HCT116 (cell line): Measurements from ENCODE around the gene GPNMB. TPM values are rescaled to one million over a fixed set of nuclear protein-coding genes. Genes with fewer than 3 reads are reported as not detected.

Source experiments
- ATAC-seq: fragments of 200-7000 bp; cut with Tn5 transposase; 2 replicates; pipeline ENCODE4 v1.9.1; 2020; ENCODE audit warnings: mild to moderate bottlenecking, moderate library complexity
- BruUV-seq: library from RNA; stranded (reverse); fragments of 400-500 nt; replicated peaks from 2 replicates; lab custom pipeline; 2021; lab: Mats Ljungman, UMichigan
- CTCF ChIA-PET: fragments of 300-600 bp; sonication (Branson Sonifier 250); formaldehyde crosslinking; loops from one replicate; lab custom pipeline; 2021; ENCODE audit warnings: antibody characterized with exemption; lab: Charles Lee
- POLR2A ChIA-PET: fragments of 300-600, 350-600 bp; sonication (Branson Sonifier 250); formaldehyde crosslinking; loops from one replicate; lab custom pipeline; 2021; ENCODE audit warnings: antibody characterized with exemption; lab: Charles Lee
- RAD21 ChIA-PET, 2 experiments: fragments of 300-600 bp; sonication (Branson Sonifier 250); formaldehyde crosslinking; loops; one replicate each; lab custom pipeline; 2023; ENCODE audit warnings: low total read pairs in 2 of 2; ENCODE audit not compliant: uncharacterized antibody in 2 of 2, unreplicated experiment in 2 of 2, low non-redundant PET in 1 of 2; lab: Charles Lee
- DNase-seq: peaks from one replicate; pipeline ENCODE4 v3.0.0-alpha.2; 2010; ENCODE audit warnings: low read depth, low spot score
- H2AFZ ChIP-seq: fragments of 200-600 bp; shearing (Covaris generic), sonication (generic); 2 replicates; pipeline ENCODE4 v1.6.1; 2017; ENCODE audit warnings: low read depth, mixed run types, mixed read lengths, antibody characterized with exemption, low read length; ENCODE audit not compliant: poor library complexity, severe bottlenecking
- H3K27ac ChIP-seq: 2 replicates; pipeline ENCODE4 v1.5.1; 2012; ENCODE audit warnings: low read depth, low read length
- H3K27me3 ChIP-seq: fragments of 200-600 bp; sonication (generic); 2 replicates; pipeline ENCODE4 v1.6.1; 2016; ENCODE audit warnings: mixed run types, low read length, mixed read lengths; ENCODE audit not compliant: insufficient read depth
- H3K36me3 ChIP-seq, 2 experiments: fragments of 200-500 bp in 1 of 2; fragments of 200-600 bp in 1 of 2; sonication (Bioruptor generic) in 1 of 2; sonication (generic) in 1 of 2; 2 replicates each; pipeline versions ENCODE4 v1.5.1 to v1.6.1; 2014 to 2016; ENCODE audit warnings: low read length in 2 of 2, inconsistent platforms in 1 of 2, mixed read lengths in 1 of 2, mixed run types in 1 of 2; ENCODE audit not compliant: insufficient read depth in 2 of 2, control insufficient read depth in 1 of 2
- H3K4me1 ChIP-seq, 2 experiments: fragments of 200-600 bp in 1 of 2; sonication (generic) in 1 of 2; 2 replicates each; pipeline versions ENCODE4 v1.5.1 to v1.6.1; 2012 to 2017; ENCODE audit warnings: low read length in 2 of 2, inconsistent platforms in 1 of 2, mild to moderate bottlenecking in 1 of 2, mixed read lengths in 1 of 2, mixed run types in 1 of 2, moderate library complexity in 1 of 2; ENCODE audit not compliant: insufficient read depth in 2 of 2, control insufficient read depth in 1 of 2
- H3K4me2 ChIP-seq: fragments of 200-600 bp; sonication (generic); 2 replicates; pipeline ENCODE4 v1.6.1; 2017; ENCODE audit warnings: mixed run types, low read length, mixed read lengths
- H3K4me3 ChIP-seq, 2 experiments: fragments of 200-600 bp in 1 of 2; sonication (generic) in 1 of 2; replicated peaks in 1 of 2; 2 replicates each; pipeline ENCODE4 v1.5.1; 2011 to 2016; ENCODE audit warnings: low read length in 2 of 2, control low read depth in 1 of 2, low read depth in 1 of 2, mild to moderate bottlenecking in 1 of 2, mixed read lengths in 1 of 2, mixed run types in 1 of 2
- H3K79me2 ChIP-seq: fragments of 200-600 bp; sonication (generic); 2 replicates; pipeline ENCODE4 v1.6.1; 2017; ENCODE audit warnings: mild to moderate bottlenecking, mixed run types, low read length, moderate library complexity, mixed read lengths; ENCODE audit not compliant: insufficient read depth
- H3K9ac ChIP-seq: fragments of 200-600 bp; sonication (generic); 2 replicates; pipeline ENCODE4 v1.6.1; 2016; ENCODE audit warnings: low read length, mixed read lengths
- H3K9me2 ChIP-seq: fragments of 200-600 bp; sonication (generic), shearing (Covaris generic); 2 replicates; pipeline ENCODE4 v1.6.1; 2017; ENCODE audit warnings: mixed run types, mild to moderate bottlenecking, moderate library complexity; ENCODE audit not compliant: insufficient read depth
- H3K9me3 ChIP-seq, 2 experiments: fragments of 200-500 bp in 1 of 2; fragments of 200-600 bp in 1 of 2; sonication (Bioruptor generic) in 1 of 2; sonication (generic) in 1 of 2; 2 replicates each; pipeline ENCODE4 v1.6.1; 2014 to 2017; ENCODE audit warnings: low read length in 2 of 2, mixed read lengths in 2 of 2, inconsistent platforms in 1 of 2, low read depth in 1 of 2, mild to moderate bottlenecking in 1 of 2, mixed run types in 1 of 2, moderate library complexity in 1 of 2; ENCODE audit not compliant: control insufficient read depth in 1 of 2, insufficient read depth in 1 of 2
- H4K20me1 ChIP-seq: fragments of 200-600 bp; sonication (generic), shearing (Covaris generic); 2 replicates; pipeline ENCODE4 v1.6.1; 2017; ENCODE audit warnings: mixed run types, mild to moderate bottlenecking, moderate library complexity; ENCODE audit not compliant: insufficient read depth
- CBX3 ChIP-seq: IDR thresholded peaks from 2 replicates; pipeline ENCODE4 v1.6.1; 2012; ENCODE audit warnings: low read depth
- CEBPB ChIP-seq: IDR thresholded peaks from 2 replicates; pipeline ENCODE4 v1.6.1; 2012; ENCODE audit warnings: low read depth
- EGR1 ChIP-seq: IDR thresholded peaks from 2 replicates; pipeline ENCODE4 v1.6.1; 2012; ENCODE audit warnings: low read depth
- ELF1 ChIP-seq: IDR thresholded peaks from 2 replicates; pipeline ENCODE4 v1.6.1; 2012; ENCODE audit warnings: low read depth, borderline replicate concordance
- JUND ChIP-seq: IDR thresholded peaks from 2 replicates; pipeline ENCODE4 v1.6.1; 2012
- POLR2A ChIP-seq: IDR thresholded peaks from 2 replicates; pipeline ENCODE4 v1.7.0; 2011; ENCODE audit warnings: borderline replicate concordance; ENCODE audit not compliant: insufficient read depth, insufficient read length; ENCODE audit errors: extremely low read depth
- POLR2AphosphoS5 ChIP-seq: IDR thresholded peaks from 2 replicates; pipeline ENCODE4 v1.6.1; 2011; ENCODE audit warnings: mild to moderate bottlenecking, low read depth, low read length, moderate library complexity
- SIN3A ChIP-seq: IDR thresholded peaks from 2 replicates; pipeline ENCODE4 v1.6.1; 2012; ENCODE audit warnings: low read depth
- SP1 ChIP-seq: IDR thresholded peaks from 2 replicates; pipeline ENCODE4 v1.6.1; 2012; ENCODE audit warnings: low read depth
- SRF ChIP-seq: IDR thresholded peaks from 2 replicates; pipeline ENCODE4 v1.6.1; 2012; ENCODE audit warnings: low read depth
- YY1 ChIP-seq: IDR thresholded peaks from 2 replicates; pipeline ENCODE4 v1.6.1; 2011; ENCODE audit warnings: low read length, low read depth, moderate library complexity, mild to moderate bottlenecking; ENCODE audit not compliant: insufficient replicate concordance; ENCODE audit errors: extremely low read depth
- ZFX ChIP-seq: fragments of 450-650 bp; IDR thresholded peaks from 2 replicates; pipeline ENCODE4 v1.6.1; 2017
- ZNF274 ChIP-seq: fragments of 200-500 bp; sonication (Bioruptor generic); IDR thresholded peaks from 2 replicates; pipeline ENCODE4 v1.6.1; 2014; ENCODE audit warnings: mild to moderate bottlenecking, low read depth, low read length, inconsistent platforms
- intact Hi-C: fragments of 100-400 bp; cut with micrococcal nuclease; formaldehyde crosslinking; loops from 2 replicates; pipeline ENCODE4 v1.10.0; 2022
- total RNA-seq: library from RNA; stranded (reverse); gene quantifications from one replicate; pipeline ENCODE4 v1.2.1, GENCODE V29; 2021; ENCODE audit not compliant: unreplicated experiment
- TF ChIP-seq, protein P1 (sequence below): IDR thresholded peaks from 2 replicates; pipeline ENCODE4 v1.6.1; 2012; ENCODE audit warnings: low read depth
- TF ChIP-seq, protein P2 (sequence below): IDR thresholded peaks from 2 replicates; pipeline ENCODE4 v1.6.1; 2012
- TF ChIP-seq, protein P3 (sequence below): IDR thresholded peaks from 2 replicates; pipeline ENCODE4 v1.6.1; 2011; ENCODE audit warnings: mild to moderate bottlenecking, low read length, moderate library complexity; ENCODE audit not compliant: insufficient replicate concordance; ENCODE audit errors: extremely low read depth
- TF ChIP-seq, protein P4 (sequence below), 3 experiments: fragments of 200-600 bp in 1 of 3; sonication (generic) in 1 of 3; IDR thresholded peaks in 2 of 3; conservative IDR thresholded peaks in 1 of 3; 2 replicates each; pipeline ENCODE4 v1.5.1; 2012 to 2017; ENCODE audit warnings: low read depth in 2 of 3, low read length in 2 of 3, antibody characterized with exemption in 1 of 3, borderline replicate concordance in 1 of 3, control low read depth in 1 of 3, mild to moderate bottlenecking in 1 of 3, mixed read lengths in 1 of 3, mixed run types in 1 of 3, moderate library complexity in 1 of 3; ENCODE audit not compliant: insufficient read depth in 1 of 3

GPNMB gene
- total RNA-seq, 1 experiment from 2014 or later: 2.8 TPM

DNA sequence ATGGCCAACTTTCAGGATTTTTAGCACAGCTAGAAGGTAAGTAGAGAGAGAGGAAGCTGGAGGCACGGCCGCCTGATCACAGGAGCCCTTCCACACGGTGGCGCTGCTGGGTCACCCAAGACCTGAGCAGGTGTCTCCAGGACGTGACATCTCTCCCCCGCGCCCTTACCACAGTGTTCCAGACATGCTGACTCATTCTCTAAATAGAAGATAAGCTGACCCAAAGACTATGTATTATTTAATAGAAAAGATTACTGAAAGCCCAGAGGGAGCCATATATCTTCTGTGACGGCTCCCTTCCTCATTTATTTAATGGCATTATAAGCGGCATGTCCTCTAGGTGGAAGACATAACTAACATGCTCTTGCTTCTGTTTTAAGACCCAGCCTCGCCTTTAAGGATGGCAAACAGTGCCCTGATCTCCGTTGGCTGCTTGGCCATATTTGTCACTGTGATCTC, 26.6 kb downstream of the GPNMB start (continued):
- no peak for TF ChIP-seq ZFX
- peak; percentile 69 for TF ChIP-seq CBX3
- no peak for TF ChIP-seq SP1
- no peak for TF ChIP-seq CEBPB
- TF ChIP-seq JUND: peak; percentile 55; the same call in 1 of the 2 replicates
- TF ChIP-seq POLR2A: no peak
- TF ChIP-seq POLR2AphosphoS5: peak; percentile 45; the same call in 1 of the 2 replicates
- TF ChIP-seq, all 23 proteins: peak for 9

DNA sequence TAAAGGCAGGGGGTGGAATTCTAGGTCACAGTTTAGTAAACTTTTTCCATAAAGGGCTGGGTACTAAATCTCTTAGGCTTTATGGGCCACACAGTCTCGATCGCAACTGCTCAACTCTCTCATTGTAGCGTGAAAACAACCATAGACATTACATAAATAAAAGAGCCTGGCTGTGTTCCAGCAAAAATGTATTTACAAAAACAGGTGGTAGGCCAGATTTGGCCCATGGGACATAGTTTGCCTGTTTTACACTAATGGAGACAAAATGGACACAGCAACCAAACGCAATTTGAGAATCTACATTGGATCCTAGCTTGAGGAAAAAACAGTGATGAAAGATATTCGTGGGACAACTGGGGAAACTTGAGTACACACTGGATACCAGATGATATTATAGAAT, 29.3 kb downstream of the GPNMB start:
- H3K27ac ChIP-seq: no peak overlapping the region
- no peaks in the 10 kb centered on the region for H3K79me2 ChIP-seq
- no TSS peak for BruUV-seq
- no peak for ATAC-seq
- H3K9ac ChIP-seq: no peak overlapping the region
- intact Hi-C loops: loop anchor here (10.0 kb wide), 1 partner anchor 191 kb away; no protein-coding TSS in a partner anchor
- no peak overlapping the region for H3K4me3 ChIP-seq
- H3K36me3 ChIP-seq: no peaks in the 10 kb centered on the region
- TF ChIP-seq EGR1 (no peak), JUND (no peak), SIN3A (no peak), POLR2A (no peak), ZNF274 (no peak), ZFX (no peak), SRF (no peak), YY1 (no peak), ELF1 (no peak), SP1 (no peak)
- TF ChIP-seq, protein P1, sequence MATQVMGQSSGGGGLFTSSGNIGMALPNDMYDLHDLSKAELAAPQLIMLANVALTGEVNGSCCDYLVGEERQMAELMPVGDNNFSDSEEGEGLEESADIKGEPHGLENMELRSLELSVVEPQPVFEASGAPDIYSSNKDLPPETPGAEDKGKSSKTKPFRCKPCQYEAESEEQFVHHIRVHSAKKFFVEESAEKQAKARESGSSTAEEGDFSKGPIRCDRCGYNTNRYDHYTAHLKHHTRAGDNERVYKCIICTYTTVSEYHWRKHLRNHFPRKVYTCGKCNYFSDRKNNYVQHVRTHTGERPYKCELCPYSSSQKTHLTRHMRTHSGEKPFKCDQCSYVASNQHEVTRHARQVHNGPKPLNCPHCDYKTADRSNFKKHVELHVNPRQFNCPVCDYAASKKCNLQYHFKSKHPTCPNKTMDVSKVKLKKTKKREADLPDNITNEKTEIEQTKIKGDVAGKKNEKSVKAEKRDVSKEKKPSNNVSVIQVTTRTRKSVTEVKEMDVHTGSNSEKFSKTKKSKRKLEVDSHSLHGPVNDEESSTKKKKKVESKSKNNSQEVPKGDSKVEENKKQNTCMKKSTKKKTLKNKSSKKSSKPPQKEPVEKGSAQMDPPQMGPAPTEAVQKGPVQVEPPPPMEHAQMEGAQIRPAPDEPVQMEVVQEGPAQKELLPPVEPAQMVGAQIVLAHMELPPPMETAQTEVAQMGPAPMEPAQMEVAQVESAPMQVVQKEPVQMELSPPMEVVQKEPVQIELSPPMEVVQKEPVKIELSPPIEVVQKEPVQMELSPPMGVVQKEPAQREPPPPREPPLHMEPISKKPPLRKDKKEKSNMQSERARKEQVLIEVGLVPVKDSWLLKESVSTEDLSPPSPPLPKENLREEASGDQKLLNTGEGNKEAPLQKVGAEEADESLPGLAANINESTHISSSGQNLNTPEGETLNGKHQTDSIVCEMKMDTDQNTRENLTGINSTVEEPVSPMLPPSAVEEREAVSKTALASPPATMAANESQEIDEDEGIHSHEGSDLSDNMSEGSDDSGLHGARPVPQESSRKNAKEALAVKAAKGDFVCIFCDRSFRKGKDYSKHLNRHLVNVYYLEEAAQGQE: no peak
- TF ChIP-seq, protein P2, sequence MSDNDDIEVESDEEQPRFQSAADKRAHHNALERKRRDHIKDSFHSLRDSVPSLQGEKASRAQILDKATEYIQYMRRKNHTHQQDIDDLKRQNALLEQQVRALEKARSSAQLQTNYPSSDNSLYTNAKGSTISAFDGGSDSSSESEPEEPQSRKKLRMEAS: no peak
- TF ChIP-seq, protein P3, sequence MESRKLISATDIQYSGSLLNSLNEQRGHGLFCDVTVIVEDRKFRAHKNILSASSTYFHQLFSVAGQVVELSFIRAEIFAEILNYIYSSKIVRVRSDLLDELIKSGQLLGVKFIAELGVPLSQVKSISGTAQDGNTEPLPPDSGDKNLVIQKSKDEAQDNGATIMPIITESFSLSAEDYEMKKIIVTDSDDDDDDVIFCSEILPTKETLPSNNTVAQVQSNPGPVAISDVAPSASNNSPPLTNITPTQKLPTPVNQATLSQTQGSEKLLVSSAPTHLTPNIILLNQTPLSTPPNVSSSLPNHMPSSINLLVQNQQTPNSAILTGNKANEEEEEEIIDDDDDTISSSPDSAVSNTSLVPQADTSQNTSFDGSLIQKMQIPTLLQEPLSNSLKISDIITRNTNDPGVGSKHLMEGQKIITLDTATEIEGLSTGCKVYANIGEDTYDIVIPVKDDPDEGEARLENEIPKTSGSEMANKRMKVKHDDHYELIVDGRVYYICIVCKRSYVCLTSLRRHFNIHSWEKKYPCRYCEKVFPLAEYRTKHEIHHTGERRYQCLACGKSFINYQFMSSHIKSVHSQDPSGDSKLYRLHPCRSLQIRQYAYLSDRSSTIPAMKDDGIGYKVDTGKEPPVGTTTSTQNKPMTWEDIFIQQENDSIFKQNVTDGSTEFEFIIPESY: no peak
- TF ChIP-seq, protein P4, sequence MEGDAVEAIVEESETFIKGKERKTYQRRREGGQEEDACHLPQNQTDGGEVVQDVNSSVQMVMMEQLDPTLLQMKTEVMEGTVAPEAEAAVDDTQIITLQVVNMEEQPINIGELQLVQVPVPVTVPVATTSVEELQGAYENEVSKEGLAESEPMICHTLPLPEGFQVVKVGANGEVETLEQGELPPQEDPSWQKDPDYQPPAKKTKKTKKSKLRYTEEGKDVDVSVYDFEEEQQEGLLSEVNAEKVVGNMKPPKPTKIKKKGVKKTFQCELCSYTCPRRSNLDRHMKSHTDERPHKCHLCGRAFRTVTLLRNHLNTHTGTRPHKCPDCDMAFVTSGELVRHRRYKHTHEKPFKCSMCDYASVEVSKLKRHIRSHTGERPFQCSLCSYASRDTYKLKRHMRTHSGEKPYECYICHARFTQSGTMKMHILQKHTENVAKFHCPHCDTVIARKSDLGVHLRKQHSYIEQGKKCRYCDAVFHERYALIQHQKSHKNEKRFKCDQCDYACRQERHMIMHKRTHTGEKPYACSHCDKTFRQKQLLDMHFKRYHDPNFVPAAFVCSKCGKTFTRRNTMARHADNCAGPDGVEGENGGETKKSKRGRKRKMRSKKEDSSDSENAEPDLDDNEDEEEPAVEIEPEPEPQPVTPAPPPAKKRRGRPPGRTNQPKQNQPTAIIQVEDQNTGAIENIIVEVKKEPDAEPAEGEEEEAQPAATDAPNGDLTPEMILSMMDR (IDR thresholded peaks at IDR 0.05 in 2 of 3, conservative IDR thresholded peaks at IDR 0.05 in 1 of 3; ENCODE audit: borderline replicate concordance in 1 of 3, insufficient read depth in 1 of 3, low read depth in 2 of 3, low read length in 2 of 3): no peak
- POLR2A ChIA-PET: interaction anchor here (1.1 kb wide), 1 partner anchor 19 kb away, joined by 4 read pairs; no protein-coding TSS in a partner anchor
- no peak for DNase-seq
- peaks cover 9 to 20% of the 10 kb centered on the region in 2 experiments; a peak in 3 of 4 replicates for H3K4me1 ChIP-seq
- no peaks in the 10 kb centered on the region for H3K27me3 ChIP-seq
- no peaks in the 10 kb centered on the region for H3K9me2 ChIP-seq
- no peaks in the 10 kb centered on the region for H3K9me3 ChIP-seq
- no peak overlapping the region for H2AFZ ChIP-seq
- no peak overlapping the region for H3K4me2 ChIP-seq
- CTCF ChIA-PET: interaction anchor here (0.6 to 1.7 kb wide), 5 partner anchors 23 to 271 kb away, joined by 3 to 9 read pairs (median 4); partner anchors contain the start of gene MALSU1
- H4K20me1 ChIP-seq: no peaks in the 10 kb centered on the region
- RAD21 ChIA-PET: no interaction called here
